Neural progenitor cell (in vitro differentiated cells): ENCODE results near the gene TRPM3. TPM values are rescaled to one million over a fixed set of nuclear protein-coding genes. Genes with fewer than 3 reads are reported as not detected.

ENCODE experiments used
- DNase-seq: peaks from one replicate; pipeline ENCODE4 v3.0.0-alpha.2; 2016; ENCODE audit warnings: low spot score
- H2AFZ ChIP-seq: fragments of 200-600 bp; sonication (generic); replicated peaks from 2 replicates; pipeline ENCODE4 v1.6.1; 2016; ENCODE audit warnings: antibody characterized with exemption
- H3F3A ChIP-seq: fragments of 200-600 bp; sonication (generic); 2 replicates; pipeline ENCODE4 v1.6.1; 2016; ENCODE audit warnings: antibody characterized with exemption, low read depth
- H3K27ac ChIP-seq: fragments of 200-600 bp; sonication (generic); 2 replicates; pipeline ENCODE4 v1.5.1; 2016; ENCODE audit warnings: mild to moderate bottlenecking
- H3K27me3 ChIP-seq: fragments of 200-600 bp; sonication (generic); 2 replicates; pipeline ENCODE4 v1.6.1; 2016; ENCODE audit warnings: mild to moderate bottlenecking, moderate library complexity
- H3K36me3 ChIP-seq: fragments of 200-600 bp; sonication (generic); 2 replicates; pipeline ENCODE4 v1.5.1; 2016
- H3K4me1 ChIP-seq: fragments of 200-600 bp; sonication (generic); 2 replicates; pipeline ENCODE4 v1.6.1; 2016; ENCODE audit warnings: mixed run types
- H3K4me2 ChIP-seq: fragments of 200-600 bp; sonication (generic); 2 replicates; pipeline ENCODE4 v1.6.1; 2016
- H3K4me3 ChIP-seq: fragments of 200-600 bp; sonication (generic); 2 replicates; pipeline ENCODE4 v1.5.1; 2016
- H3K79me2 ChIP-seq: fragments of 200-600 bp; sonication (generic); 2 replicates; pipeline ENCODE4 v1.6.1; 2016; ENCODE audit warnings: low read depth
- H3K9ac ChIP-seq: fragments of 200-600 bp; sonication (generic); 2 replicates; pipeline ENCODE4 v1.6.1; 2016
- H3K9me3 ChIP-seq: fragments of 200-600 bp; sonication (generic); 2 replicates; pipeline ENCODE4 v1.5.1; 2016; ENCODE audit warnings: low read depth
- H4K20me1 ChIP-seq: fragments of 200-600 bp; sonication (generic); 2 replicates; pipeline ENCODE4 v1.6.1; 2016; ENCODE audit warnings: low read depth
- H3K27ac Mint-ChIP-seq: 3 replicates; pipeline ENCODE4 v1.8.0; 2021; ENCODE audit warnings: mixed read lengths
- H3K27me3 Mint-ChIP-seq: 2 replicates; pipeline ENCODE4 v1.8.0; 2022; ENCODE audit warnings: low read depth, mild to moderate bottlenecking, inconsistent platforms, moderate library complexity, mixed read lengths; ENCODE audit not compliant: insufficient read depth
- H3K36me3 Mint-ChIP-seq: 3 replicates; pipeline ENCODE4 v1.8.0; 2021; ENCODE audit warnings: mixed read lengths
- H3K4me1 Mint-ChIP-seq: 3 replicates; pipeline ENCODE4 v1.8.0; 2021; ENCODE audit warnings: mixed read lengths
- H3K4me3 Mint-ChIP-seq: 3 replicates; pipeline ENCODE4 v1.8.0; 2021; ENCODE audit warnings: mild to moderate bottlenecking, moderate library complexity, mixed read lengths
- H3K9me3 Mint-ChIP-seq: 3 replicates; pipeline ENCODE4 v1.8.0; 2020; ENCODE audit warnings: mixed read lengths
- CTCF ChIP-seq: fragments of 200-600 bp; sonication (generic); IDR thresholded peaks from 2 replicates; pipeline ENCODE4 v1.5.1; 2017; ENCODE audit warnings: antibody characterized with exemption, mild to moderate bottlenecking
- EZH2 ChIP-seq: fragments of 200-600 bp; sonication (generic); IDR thresholded peaks from 2 replicates; pipeline ENCODE4 v1.6.1; 2017; ENCODE audit warnings: antibody characterized with exemption, mild to moderate bottlenecking, moderate library complexity
- EZH2phosphoT487 ChIP-seq: fragments of 200-600 bp; sonication (generic); IDR thresholded peaks from 2 replicates; pipeline ENCODE4 v1.6.1; 2017; ENCODE audit warnings: antibody characterized with exemption
- total RNA-seq: library from RNA; depleted of rRNA; stranded (reverse); fragments of >200 nt; gene quantifications from 2 replicates; pipeline ENCODE4 v1.2.3, GENCODE V29; 2015; ENCODE audit warnings: low replicate concordance

The TRPM3 gene
- total RNA-seq, 1 donor from 2014 or later = 37.2 TPM

DNA sequence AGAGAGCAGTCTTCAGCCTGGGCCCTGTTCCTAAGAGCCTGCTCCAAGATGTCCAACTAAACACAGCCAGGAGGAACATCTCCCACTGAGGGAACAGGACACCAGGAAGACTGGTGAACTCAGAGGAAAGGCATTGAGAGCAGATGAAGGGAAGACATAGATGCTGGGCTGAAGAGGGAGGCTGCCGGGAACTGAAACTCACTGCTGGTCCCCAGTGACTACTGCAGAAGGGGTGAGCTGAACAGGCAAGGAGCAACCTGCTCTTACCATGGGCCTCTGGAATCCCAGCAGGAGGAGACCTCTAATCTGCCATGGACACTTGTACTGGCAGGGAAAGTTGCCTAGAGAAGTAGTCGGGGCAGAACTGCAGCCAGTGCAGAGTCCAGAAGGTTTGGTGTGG is 95.7 kb downstream of the TRPM3 start:
- no peaks in the 10 kb centered on the region for H3K36me3 ChIP-seq
- no peak overlapping the region for H3K4me3 ChIP-seq
- peaks cover 65% of the 10 kb centered on the region for H3K79me2 ChIP-seq
- Mint-ChIP-seq H3K4me1 (peaks cover 10% of the 10 kb centered on the region), H3K9me3 (peaks cover 2% of the 10 kb centered on the region), H3K27ac (no peak overlapping the region), H3K4me3 (no peak overlapping the region), H3K27me3 (no peaks in the 10 kb centered on the region), H3K36me3 (peaks cover 2% of the 10 kb centered on the region)
- no peak overlapping the region for H3K27ac ChIP-seq
- TF ChIP-seq EZH2phosphoT487 = no peak
- no peak for TF ChIP-seq EZH2
- TF ChIP-seq CTCF = no peak
- H3K9me3 ChIP-seq = no peaks in the 10 kb centered on the region
- DNase-seq = no peak
- peaks cover 10% of the 10 kb centered on the region for H3K4me1 ChIP-seq
- H3K27me3 ChIP-seq = no peaks in the 10 kb centered on the region
- no peak overlapping the region for H3K9ac ChIP-seq
- peaks cover 4% of the 10 kb centered on the region for H3F3A ChIP-seq
- H3K4me2 ChIP-seq = no peak overlapping the region
- no peak overlapping the region for H2AFZ ChIP-seq
- no peaks in the 10 kb centered on the region for H4K20me1 ChIP-seq

- Histone ChIP-seq H3K79me2 (peaks cover 66% of the 10 kb centered on the region), H3K27me3 (no peaks in the 10 kb centered on the region), H3K27ac (no peak overlapping the region), H3K9ac (no peak overlapping the region), H3K36me3 (no peaks in the 10 kb centered on the region), H4K20me1 (no peaks in the 10 kb centered on the region), H2AFZ (no peak overlapping the region), H3K4me1 (peaks cover 10% of the 10 kb centered on the region), H3F3A (peaks cover 4% of the 10 kb centered on the region), H3K4me2 (no peak overlapping the region), H3K9me3 (no peaks in the 10 kb centered on the region), H3K4me3 (no peak overlapping the region)
- peaks cover 10% of the 10 kb centered on the region for H3K4me1 Mint-ChIP-seq
- H3K9me3 Mint-ChIP-seq = peaks cover 2% of the 10 kb centered on the region
- H3K4me3 Mint-ChIP-seq = no peak overlapping the region
- H3K36me3 Mint-ChIP-seq = peaks cover 2% of the 10 kb centered on the region
- TF ChIP-seq EZH2phosphoT487 (no peak), EZH2 (no peak)
- H3K27me3 Mint-ChIP-seq = no peaks in the 10 kb centered on the region
- no peak overlapping the region for H3K27ac Mint-ChIP-seq
- no peak for DNase-seq
These were observed 96.2 kb downstream of the TRPM3 start for GRCh38 chr9:71025201-71025600.

- no peak overlapping the region for H3K27ac ChIP-seq
- H3K4me3 Mint-ChIP-seq = no peak overlapping the region
- H3K27me3 ChIP-seq = no peaks in the 10 kb centered on the region
- peaks cover 11% of the 10 kb centered on the region for H3K36me3 ChIP-seq
- H3K79me2 ChIP-seq = peaks cover 66% of the 10 kb centered on the region
- peaks cover 17% of the 10 kb centered on the region for H3K9me3 Mint-ChIP-seq
- peaks cover 9% of the 10 kb centered on the region for H3K36me3 Mint-ChIP-seq
- H3K4me3 ChIP-seq = no peak overlapping the region
- no peak for TF ChIP-seq EZH2phosphoT487
- no peak for TF ChIP-seq CTCF
- no peak for TF ChIP-seq EZH2
- peaks cover 13% of the 10 kb centered on the region for H3F3A ChIP-seq
- peaks cover 12% of the 10 kb centered on the region for H3K9me3 ChIP-seq
- no peak overlapping the region for H3K27ac Mint-ChIP-seq
- no peak overlapping the region for H2AFZ ChIP-seq
- no peak overlapping the region for H3K4me2 ChIP-seq
- no peaks in the 10 kb centered on the region for H3K4me1 ChIP-seq
- no peak for DNase-seq
- H3K4me1 Mint-ChIP-seq = no peaks in the 10 kb centered on the region
- no peak overlapping the region for H3K9ac ChIP-seq
- H3K27me3 Mint-ChIP-seq = peaks cover 2% of the 10 kb centered on the region
- H4K20me1 ChIP-seq = no peaks in the 10 kb centered on the region
These were observed 111.2 kb downstream of the TRPM3 start for GRCh38 chr9:71010258-71010657.

GRCh38 chr9:71005456-71005855 is 116.0 kb downstream of the TRPM3 start:
- Histone ChIP-seq H3K4me3 (no peak overlapping the region), H4K20me1 (no peaks in the 10 kb centered on the region), H3K9me3 (peaks cover 17% of the 10 kb centered on the region), H3K4me1 (no peaks in the 10 kb centered on the region), H3K27ac (no peak overlapping the region), H3K27me3 (no peaks in the 10 kb centered on the region), H3K4me2 (no peak overlapping the region), H3K36me3 (peaks cover 16% of the 10 kb centered on the region), H3F3A (peaks cover 25% of the 10 kb centered on the region), H3K79me2 (peaks cover 98% of the 10 kb centered on the region), H3K9ac (no peak overlapping the region), H2AFZ (no peak overlapping the region)
- no peak overlapping the region for H3K27ac Mint-ChIP-seq
- H3K9me3 Mint-ChIP-seq = peaks cover 35% of the 10 kb centered on the region
- H3K36me3 Mint-ChIP-seq = peaks cover 15% of the 10 kb centered on the region
- TF ChIP-seq EZH2phosphoT487 (no peak), EZH2 (no peak)
- DNase-seq = no peak
- peaks cover 2% of the 10 kb centered on the region for H3K27me3 Mint-ChIP-seq
- H3K4me3 Mint-ChIP-seq = no peak overlapping the region
- no peaks in the 10 kb centered on the region for H3K4me1 Mint-ChIP-seq
